Heart left ventricle (tissue), 16 donors: Measurements from ENCODE around the gene ZNF784. TPM values are rescaled to one million over a fixed set of nuclear protein-coding genes. Genes with fewer than 3 reads are reported as not detected.

ENCODE experiments used
- ATAC-seq, 4 donors: fragments of 200-7000 bp; cut with Tn5 transposase; one replicate each; pipeline ENCODE4 v1.9.1; 2020 to 2022; ENCODE audit warnings: moderate library complexity in 4 of 4, mild to moderate bottlenecking in 3 of 4, moderate number of reproducible peaks in 1 of 4
- DNase-seq, 5 donors: peaks; one replicate each; pipeline ENCODE4 v3.0.0-alpha.2; 2020
- H3K27ac ChIP-seq, 12 donors: fragments of 200-600 bp; sonication (generic) in 4 of 12; one replicate each; pipeline versions ENCODE4 v1.5.0 to v1.8.0; 2016 to 2022; ENCODE audit warnings: mild to moderate bottlenecking in 2 of 12
- H3K27me3 ChIP-seq, 9 donors: fragments of 200-600 bp; sonication (generic) in 2 of 9; one replicate each; pipeline versions ENCODE4 v1.5.1 to v1.8.0; 2016 to 2022; ENCODE audit warnings: mild to moderate bottlenecking in 3 of 9
- H3K36me3 ChIP-seq, 9 donors: fragments of 200-600 bp; sonication (generic) in 2 of 9; one replicate each; pipeline versions ENCODE4 v1.5.0 to v1.8.0; 2018 to 2022; ENCODE audit warnings: mild to moderate bottlenecking in 2 of 9
- H3K4me1 ChIP-seq, 12 donors: fragments of 200-600 bp; sonication (generic) in 4 of 12; one replicate each; pipeline versions ENCODE4 v1.5.0 to v1.8.0; 2016 to 2022; ENCODE audit warnings: mild to moderate bottlenecking in 3 of 12
- H3K4me3 ChIP-seq, 12 donors: fragments of 200-600 bp; sonication (generic) in 4 of 12; one replicate each; pipeline versions ENCODE4 v1.5.0 to v1.8.0; 2017 to 2022; ENCODE audit warnings: mild to moderate bottlenecking in 9 of 12, moderate library complexity in 4 of 12
- H3K9me3 ChIP-seq, 12 donors: fragments of 200-600 bp; sonication (generic) in 4 of 12; one replicate each; pipeline versions ENCODE4 v1.5.0 to v1.8.0; 2016 to 2022; ENCODE audit warnings: mild to moderate bottlenecking in 1 of 12
- POLR2A ChIP-seq, 2 donors: fragments of 450-650 bp; IDR thresholded peaks; one replicate each; pipeline ENCODE4 v1.6.1; 2017; ENCODE audit warnings: antibody characterized with exemption in 2 of 2, mild to moderate bottlenecking in 2 of 2, moderate library complexity in 2 of 2
- WGBS, 4 donors: extraction: QIAGEN DNeasy Blood & Tissue Kit in 2 of 4; methylation state at CpG; one replicate each; pipeline versions ENCODE4 v1.1.5 to v1.1.7; 2013 to 2018; 5-methylcytosine and 5-hydroxymethylcytosine counted together
- intact Hi-C, 10 donors: fragments of 100-400 bp; cut with DNase I; formaldehyde crosslinking; loops; one replicate each; pipeline versions ENCODE4 v1.11.1 to v1.14.2; 2022
- long read RNA-seq, 3 donors: library from polyadenylated mRNA; unstranded; transcript quantifications; one replicate each; pipeline ENCODE4 v2.0.0, GENCODE V29; 2020 to 2021
- polyA plus RNA-seq, 2 donors: library from polyadenylated mRNA; stranded (reverse); fragments of 200-250 nt; gene quantifications; one replicate each; pipeline ENCODE4 v1.2.3, GENCODE V29; 2013
- total RNA-seq, 9 donors: library from RNA; depleted of rRNA in 2 of 9; stranded (reverse); fragments of >200 nt in 2 of 9; fragmentation: NEBNext Ultra II Directional in 3 of 9; extraction: Animal tissue kit (Norgen Biotek cat#: 25700) in 3 of 9; gene quantifications; one replicate each; pipeline versions ENCODE4 v1.1.0 to v1.2.4, GENCODE V29; 2016 to 2023
- TF ChIP-seq, protein P1 (sequence below), 12 donors: fragments of 200-600 bp; sonication (generic) in 4 of 12; IDR thresholded peaks; one replicate each; pipeline versions ENCODE4 v1.5.0 to v1.8.0; 2018 to 2022; ENCODE audit warnings: antibody characterized with exemption in 12 of 12, mild to moderate bottlenecking in 5 of 12
- donor health status: ischemic (EF 13 %, LVEDD 7.1; RV severe dilation, severe dysfunction).
- donor health status: healthy with polysubstance abuse.
- donor health status: DM: no; HTN: yes; CAD: no.
- donor health status: DM: no; HTN: no; CAD: no.
- donor health status: ischemic (EF 25% LVEDD 6.9; RV normal size, moderate dysfunction).
- donor health status: ischemic (EF 25% LVEDD 5.7; RV mildly dilated, moderate dysfunction).
- donor health status: healthy.
- donor health status: DM: yes; HTN: yes; CAD: no.
- donor health status: ischemic (EF 35%, LVEDD 5.7; RV mildly dilated, moderate dysfunction).
- donor health status: nonischemic (EF 11% LVEDD 7.7; RV severe dilation, severe dysfunction).
- donor health status: DM: yes; HTN: yes; CAD: no.
- donor health status: PGD.
- donor health status: ischemic (EF 29% LVEDD 5.4; RV normal size, mild dysfunction).
- donor health status: nonischemic (EF 23%, LVEDD 6.1; RV moderate dilation, normal function).

Gene ZNF784
- total RNA-seq = 10 to 100 TPM in 4 of 9 donors, 1 to 10 TPM in 5; 6.7 to 15.8 (median 9.2) TPM
- polyA plus RNA-seq = 10 to 100 TPM in 1 of 2 donors, 1 to 10 TPM in 1; 8.5 to 10.4 TPM
- long read RNA-seq, donor 1, transcript ZNF784-201 (2 exons, 2,021 nt) = major isoform, 9 of 17 reads
- long read RNA-seq, donor 1, partial matches to known transcripts = 0 of 17 reads
- long read RNA-seq, donor 1, other reads (novel, unspliced or antisense) = 7 of 17 reads
- long read RNA-seq, donor 2, partial matches to known transcripts = 0 of 2 reads
- long read RNA-seq, donor 2, other reads (novel, unspliced or antisense) = 2 of 2 reads
- long read RNA-seq, donor 3, transcript ZNF784-201 (2 exons, 2,021 nt) = major isoform, 10 of 14 reads
- long read RNA-seq, donor 3, partial matches to known transcripts = 0 of 14 reads
- long read RNA-seq, donor 3, other reads (novel, unspliced or antisense) = 3 of 14 reads

- ATAC-seq (peak; percentile 87 to 97 (median 92)), DNase-seq (peak; percentile 92 to 98 (median 94))
- Histone ChIP-seq H3K36me3 (peaks cover 0 to 20% (median 5%) of the 10 kb centered on the region in 9 donors), H3K4me3 (peak within 1 kb of the TSS; percentile 7 to 73 (median 63)), H3K27me3 (no peaks in the 10 kb centered on the region), H3K9me3 (no peaks in the 10 kb centered on the region), H3K27ac (peak within 1 kb of the TSS; percentile 78 to 96 (median 92)), H3K4me1 (peaks cover 0 to 45% (median 11%) of the 10 kb centered on the region in 12 donors)
- peak in 1 of 2 donors; percentile 42 for TF ChIP-seq POLR2A (IDR thresholded peaks at IDR 0.05)
- TF ChIP-seq, protein P1, sequence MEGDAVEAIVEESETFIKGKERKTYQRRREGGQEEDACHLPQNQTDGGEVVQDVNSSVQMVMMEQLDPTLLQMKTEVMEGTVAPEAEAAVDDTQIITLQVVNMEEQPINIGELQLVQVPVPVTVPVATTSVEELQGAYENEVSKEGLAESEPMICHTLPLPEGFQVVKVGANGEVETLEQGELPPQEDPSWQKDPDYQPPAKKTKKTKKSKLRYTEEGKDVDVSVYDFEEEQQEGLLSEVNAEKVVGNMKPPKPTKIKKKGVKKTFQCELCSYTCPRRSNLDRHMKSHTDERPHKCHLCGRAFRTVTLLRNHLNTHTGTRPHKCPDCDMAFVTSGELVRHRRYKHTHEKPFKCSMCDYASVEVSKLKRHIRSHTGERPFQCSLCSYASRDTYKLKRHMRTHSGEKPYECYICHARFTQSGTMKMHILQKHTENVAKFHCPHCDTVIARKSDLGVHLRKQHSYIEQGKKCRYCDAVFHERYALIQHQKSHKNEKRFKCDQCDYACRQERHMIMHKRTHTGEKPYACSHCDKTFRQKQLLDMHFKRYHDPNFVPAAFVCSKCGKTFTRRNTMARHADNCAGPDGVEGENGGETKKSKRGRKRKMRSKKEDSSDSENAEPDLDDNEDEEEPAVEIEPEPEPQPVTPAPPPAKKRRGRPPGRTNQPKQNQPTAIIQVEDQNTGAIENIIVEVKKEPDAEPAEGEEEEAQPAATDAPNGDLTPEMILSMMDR (IDR thresholded peaks at IDR 0.05) = no peak
- 0 to 1% (median 0%) methylated on average over 39 to 56 of the region's 56 CpGs for WGBS, 4 donors
- intact Hi-C loops = loop anchor here in 3 of 10 donors (5.0 kb wide), 3 partner anchors 107 to 162 kb away; partner anchors contain the start of genes C19orf85 (in 1 of the 3) and ISOC2 (in 1 of the 3)
Measured at GRCh38 chr19:55624109-55625003, at the start of gene ZNF784. Gene ZNF784 (minus strand): TSS chr19:55624566. CDS start chr19:55624561, 5 bp downstream.

DNA sequence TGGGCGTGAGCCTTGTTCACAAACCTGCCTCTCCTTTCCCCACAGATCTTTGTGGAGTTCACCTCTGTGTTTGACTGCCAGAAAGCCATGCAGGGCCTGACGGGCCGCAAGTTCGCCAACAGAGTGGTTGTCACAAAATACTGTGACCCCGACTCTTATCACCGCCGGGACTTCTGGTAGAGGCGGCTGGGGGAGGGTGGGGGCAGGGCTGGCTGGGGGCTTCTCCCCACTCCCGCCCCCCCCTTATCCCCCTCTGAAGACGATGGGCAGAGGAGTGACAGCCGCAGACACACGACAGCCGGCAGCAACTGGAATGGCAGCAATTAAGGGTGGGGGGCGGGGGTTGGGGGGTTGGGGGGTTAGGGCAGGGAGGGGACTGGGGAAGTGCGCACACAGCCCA is 49.5 kb upstream of the ZNF784 start:
- H3K9me3 ChIP-seq = no peaks in the 10 kb centered on the region
- no peak overlapping the region for H3K4me3 ChIP-seq
- intact Hi-C loops = loop anchor here in 2 of 10 donors (2.0 kb wide), 2 partner anchors 15 to 19 kb away; partner anchors contain the start of gene U2AF2 (in 1 of the 2)
- H3K27ac ChIP-seq = peak overlapping the region in 1 of 12 donors; percentile 87
- TF ChIP-seq, protein P1 (IDR thresholded peaks at IDR 0.05) = no peak
- TF ChIP-seq POLR2A (IDR thresholded peaks at IDR 0.05) = no peak
- DNase-seq (no peak), ATAC-seq (no peak)
- peaks cover 12 to 59% (median 34%) of the 10 kb centered on the region in 12 donors for H3K4me1 ChIP-seq
- WGBS, 4 donors = 68 to 73% (median 72%) methylated on average over 3 to 15 of the region's 15 CpGs
- H3K27me3 ChIP-seq = no peaks in the 10 kb centered on the region
- peaks cover 2 to 59% (median 44%) of the 10 kb centered on the region in 9 donors for H3K36me3 ChIP-seq

- Histone ChIP-seq H3K36me3 (peaks cover 0 to 59% (median 44%) of the 10 kb centered on the region in 9 donors), H3K27ac (no peak overlapping the region), H3K4me3 (no peak overlapping the region), H3K27me3 (no peaks in the 10 kb centered on the region), H3K9me3 (no peaks in the 10 kb centered on the region), H3K4me1 (peaks cover 12 to 55% (median 32%) of the 10 kb centered on the region in 12 donors)
- no peak for ATAC-seq
- DNase-seq = peak in 1 of 5 donors; percentile 50
- WGBS, 4 donors = 75 to 80% (median 79%) methylated on average over 9 of the region's 9 CpGs
- intact Hi-C loops = loop anchor here in 1 of 10 donors (2.0 kb wide), 1 partner anchor 15 kb away; no protein-coding TSS in a partner anchor
- TF ChIP-seq POLR2A (IDR thresholded peaks at IDR 0.05) = no peak
- TF ChIP-seq, protein P1 (IDR thresholded peaks at IDR 0.05) = no peak
Measured at GRCh38 chr19:55673465-55673864, 49.1 kb upstream of the ZNF784 start.
